K562 (cell line): ENCODE measurements around the gene FGFR4. TPM values are rescaled to one million over a fixed set of nuclear protein-coding genes. Genes with fewer than 3 reads are reported as not detected.

Source experiments
- DIDO1 ChIP-seq: fragments of 450-650 bp; IDR thresholded peaks from 2 replicates; pipeline ENCODE4 v1.6.1; 2016; ENCODE audit warnings: low read depth, missing biosample characterization, missing genetic modification characterization
- ELF2 ChIP-seq: fragments of 250-450 bp; sonication (Bioruptor Pico); IDR thresholded peaks from 2 replicates; pipeline ENCODE4 v1.5.0; 2021; ENCODE audit warnings: mild to moderate bottlenecking
- GTF3C2 ChIP-seq: IDR thresholded peaks from 3 replicates; pipeline ENCODE4 v1.6.1; 2011; ENCODE audit warnings: borderline replicate concordance, mild to moderate bottlenecking, moderate library complexity; ENCODE audit not compliant: insufficient read length; ENCODE audit errors: extremely low read depth
- HNRNPH1 ChIP-seq: fragments of 200-400 bp; formaldehyde crosslinking; optimal IDR thresholded peaks from 2 replicates; pipeline ENCODE3; 2017; ENCODE audit warnings: low read depth, mild to moderate bottlenecking, low read length, moderate library complexity
- KLF1 ChIP-seq: fragments of 450-650 bp; IDR thresholded peaks from 2 replicates; pipeline ENCODE4 v1.6.1; 2016; ENCODE audit warnings: missing genetic modification characterization, missing compliant biosample characterization
- MCM3 ChIP-seq: fragments of 450-650 bp; IDR thresholded peaks from 2 replicates; pipeline ENCODE4 v1.6.1; 2016
- MED1 ChIP-seq: sonication (generic); formaldehyde crosslinking; IDR thresholded peaks from 2 replicates; pipeline ENCODE4 v1.8.1; 2023; ENCODE audit warnings: missing genetic modification reagents, borderline replicate concordance
- PCBP1 ChIP-seq: fragments of 200-400 bp; formaldehyde crosslinking; IDR thresholded peaks from 2 replicates; pipeline ENCODE4 v1.6.1; 2018; ENCODE audit warnings: mild to moderate bottlenecking, low read depth, low read length; ENCODE audit not compliant: poor library complexity, severe bottlenecking
- PHTF2 ChIP-seq: fragments of 250-450 bp; sonication (Bioruptor Pico); IDR thresholded peaks from 2 replicates; pipeline ENCODE4 v1.5.0; 2021; ENCODE audit warnings: mild to moderate bottlenecking
- SMAD2 ChIP-seq: fragments of 150-350 bp; IDR thresholded peaks from 2 replicates; pipeline ENCODE4 v1.6.1; 2014; ENCODE audit warnings: low read depth, mild to moderate bottlenecking, low read length
- U2AF1 ChIP-seq: fragments of 200-400 bp; formaldehyde crosslinking; optimal IDR thresholded peaks from 2 replicates; pipeline ENCODE3; 2017; ENCODE audit warnings: mild to moderate bottlenecking, low read depth, low read length, moderate library complexity
- ZNF318 ChIP-seq, 2 experiments: fragments of 450-650 bp; IDR thresholded peaks; 2 replicates each; pipeline ENCODE4 v1.6.1; 2016; ENCODE audit warnings: mild to moderate bottlenecking in 2 of 2, borderline replicate concordance in 1 of 2, low read depth in 1 of 2, moderate library complexity in 1 of 2
- polyA plus RNA-seq, 8 experiments: library from polyadenylated mRNA; depleted of rRNA in 4 of 8; stranded (reverse) in 5 of 8; unstranded in 3 of 8; fragments of >200 nt; fragmentation: Nextera tagmentation in 2 of 8; fragmentation: Illumina TruSeq in 1 of 8; extraction: Ambion mirVana in 2 of 8; extraction: Trizol in 1 of 8; gene quantifications; 2 replicates each; pipeline versions ENCODE4 v1.2.1 to v1.2.3, GENCODE V29; 2011 to 2014; ENCODE audit warnings: inconsistent platforms in 1 of 8, missing spikeins in 1 of 8
- total RNA-seq, 7 experiments: library from RNA; depleted of rRNA in 6 of 7; stranded (reverse); fragments of >200 nt in 6 of 7; fragmentation: Illumina TruSeq in 2 of 7; extraction: Trizol in 2 of 7; gene quantifications; 2 replicates each; pipeline versions ENCODE4 v1.2.1 to v1.2.3, GENCODE V29; 2011 to 2021; ENCODE audit warnings: low replicate concordance in 1 of 7

FGFR4 gene
- total and polyA plus RNA-seq, 9 of the 15 experiments (the other 6 are each of a cell fraction or from before 2014, with no cell fraction given): 0.76 to 35.4 (median 7.5) TPM

GRCh38 chr5:177133096-177133852 is 46.6 kb downstream of the FGFR4 start, which contains the start of gene NSD1 (continued):
- TF ChIP-seq GTF3C2 (no peak), HNRNPH1 (no peak), PCBP1 (no peak), ZNF318 (IDR thresholded peaks at IDR 0.05; ENCODE audit: borderline replicate concordance in 1 of 2, low read depth in 1 of 2) (no peak), PHTF2 (no peak), MCM3 (no peak), SMAD2 (no peak), MED1 (CRISPR knock-in tag) (no peak), DIDO1 (tag) (no peak), U2AF1 (no peak), ELF2 (no peak), KLF1 (tag) (peak; percentile 25; the same call in 1 of the 2 replicates)
